Measurements from ENCODE around the gene E2F3.

E2F3 gene

GRCh38 chr6:20401205-20402091, at the start of gene E2F3:
Gene E2F3 (plus strand): TSS chr6:20401879. CDS start chr6:20402233, 354 bp downstream.
- DNase-seq (ENCODE audit: low spot score): peak; percentile 100

GRCh38 chr6:20352346-20352745, 49.3 kb upstream of the E2F3 start:
- DNase-seq (ENCODE audit: low spot score): no peak

- DNase-seq (ENCODE audit: low spot score): no peak
Observed at GRCh38 chr6:20353134-20353533, 48.5 kb upstream of the E2F3 start.

- no peak for DNase-seq (ENCODE audit: low spot score)
Observed at GRCh38 chr6:20354366-20354765, 47.3 kb upstream of the E2F3 start.

- DNase-seq (ENCODE audit: low spot score): no peak
Observed at GRCh38 chr6:20360471-20361119, 41.1 kb upstream of the E2F3 start.

GRCh38 chr6:20362623-20363022, 39.1 kb upstream of the E2F3 start:
- DNase-seq (ENCODE audit: low spot score): no peak

- no peak for DNase-seq (ENCODE audit: low spot score)
Observed at GRCh38 chr6:20364327-20364726, 37.4 kb upstream of the E2F3 start.

GRCh38 chr6:20365456-20365855, 36.2 kb upstream of the E2F3 start:
- DNase-seq (ENCODE audit: low spot score): no peak

- DNase-seq (ENCODE audit: low spot score): no peak
Observed at GRCh38 chr6:20366082-20366830, 35.4 kb upstream of the E2F3 start.

GRCh38 chr6:20367743-20368485, 33.8 kb upstream of the E2F3 start:
- no peak for DNase-seq (ENCODE audit: low spot score)

- no peak for DNase-seq (ENCODE audit: low spot score)
Observed at GRCh38 chr6:20370393-20370792, 31.3 kb upstream of the E2F3 start.

- no peak for DNase-seq (ENCODE audit: low spot score)
Observed at GRCh38 chr6:20370801-20371200, 30.9 kb upstream of the E2F3 start.

- DNase-seq (ENCODE audit: low spot score): no peak
Observed at GRCh38 chr6:20375436-20375835, 26.2 kb upstream of the E2F3 start.

GRCh38 chr6:20377623-20378265, 23.9 kb upstream of the E2F3 start:
- DNase-seq (ENCODE audit: low spot score): peak; percentile 3

GRCh38 chr6:20379231-20379630, 22.4 kb upstream of the E2F3 start:
- no peak for DNase-seq (ENCODE audit: low spot score)

GRCh38 chr6:20386218-20386617, 15.5 kb upstream of the E2F3 start:
- DNase-seq (ENCODE audit: low spot score): no peak

GRCh38 chr6:20389066-20389465, 12.6 kb upstream of the E2F3 start:
- DNase-seq (ENCODE audit: low spot score): no peak

- no peak for DNase-seq (ENCODE audit: low spot score)
Observed at GRCh38 chr6:20393297-20393696, 8.4 kb upstream of the E2F3 start.

GRCh38 chr6:20399518-20399917, 2.2 kb upstream of the E2F3 start:
- DNase-seq (ENCODE audit: low spot score): no peak

GRCh38 chr6:20400456-20401204, 1.0 kb upstream of the E2F3 start:
- DNase-seq (ENCODE audit: low spot score): peak; percentile 30

GRCh38 chr6:20402092-20402341, 338 bp downstream of the E2F3 start:
- DNase-seq (ENCODE audit: low spot score): no peak

Measured in globus pallidus (tissue), 1 donor.